Esophagus muscularis mucosa (tissue), 4 donors: ENCODE data around the gene GUCA2A. TPM values are rescaled to one million over a fixed set of nuclear protein-coding genes. Genes with fewer than 3 reads are reported as not detected.

Experiments used
- DNase-seq: peaks from one replicate; pipeline ENCODE4 v3.0.0-alpha.2; 2017; ENCODE audit errors: extremely low spot score
- H3K27ac ChIP-seq, 4 donors: fragments of 200-600 bp; sonication (generic); replicated peaks in 1 of 4; 1 replicate in 3 of 4; 2 replicates in 1 of 4; pipeline ENCODE4 v1.5.1; 2016 to 2019; ENCODE audit warnings: mild to moderate bottlenecking in 1 of 4
- H3K27me3 ChIP-seq, 4 donors: fragments of 200-600 bp; sonication (generic); one replicate each; pipeline versions ENCODE4 v1.5.1 to v1.6.0; 2016 to 2019
- H3K36me3 ChIP-seq, 4 donors: fragments of 200-600 bp; sonication (generic); one replicate each; pipeline ENCODE4 v1.5.1; 2016 to 2019
- H3K4me1 ChIP-seq, 4 donors: fragments of 200-600 bp; sonication (generic); one replicate each; pipeline ENCODE4 v1.5.1; 2016 to 2019
- H3K4me3 ChIP-seq, 4 donors: fragments of 200-600 bp; sonication (generic); 1 replicate in 2 of 4; 2 replicates in 2 of 4; pipeline ENCODE4 v1.5.1; 2016 to 2019; ENCODE audit warnings: mild to moderate bottlenecking in 4 of 4, moderate library complexity in 1 of 4
- H3K9me3 ChIP-seq, 4 donors: fragments of 200-600 bp; sonication (generic); 1 replicate in 3 of 4; 2 replicates in 1 of 4; pipeline ENCODE4 v1.5.1; 2016 to 2019
- EP300 ChIP-seq: sonication (generic); formaldehyde crosslinking; IDR thresholded peaks from one replicate; pipeline ENCODE4 v1.6.1; 2017; ENCODE audit warnings: antibody characterized with exemption
- POLR2A ChIP-seq: fragments of 450-650 bp; IDR thresholded peaks from one replicate; pipeline ENCODE4 v1.6.1; 2017; ENCODE audit warnings: antibody characterized with exemption, moderate library complexity, mild to moderate bottlenecking, low read depth
- POLR2AphosphoS5 ChIP-seq, 2 donors: sonication (generic); formaldehyde crosslinking; IDR thresholded peaks; one replicate each; pipeline ENCODE4 v1.6.1; 2017; ENCODE audit warnings: antibody characterized with exemption in 2 of 2
- WGBS: methylation state at CpG from one replicate; pipeline ENCODE4 v1.1.5; 2018; 5-methylcytosine and 5-hydroxymethylcytosine counted together
- intact Hi-C: fragments of 100-400 bp; cut with DNase I; formaldehyde crosslinking; loops from one replicate; pipeline ENCODE4 v1.15.1; 2023
- total RNA-seq, 4 donors: library from RNA; depleted of rRNA; stranded (reverse); fragments of >200 nt; gene quantifications; one replicate each; pipeline versions ENCODE4 v1.1.0 to v1.2.1, GENCODE V29; 2016
- TF ChIP-seq, protein P1 (sequence below), 3 experiments: fragments of 200-600 bp in 2 of 3; fragments of 450-650 bp in 1 of 3; sonication (generic) in 2 of 3; IDR thresholded peaks; one replicate each; pipeline ENCODE4 v1.5.1; 2017 to 2019; ENCODE audit warnings: antibody characterized with exemption in 3 of 3, mild to moderate bottlenecking in 2 of 3, moderate library complexity in 1 of 3

GUCA2A gene
- total RNA-seq, 4 donors from 2014 or later: not detected

DNA sequence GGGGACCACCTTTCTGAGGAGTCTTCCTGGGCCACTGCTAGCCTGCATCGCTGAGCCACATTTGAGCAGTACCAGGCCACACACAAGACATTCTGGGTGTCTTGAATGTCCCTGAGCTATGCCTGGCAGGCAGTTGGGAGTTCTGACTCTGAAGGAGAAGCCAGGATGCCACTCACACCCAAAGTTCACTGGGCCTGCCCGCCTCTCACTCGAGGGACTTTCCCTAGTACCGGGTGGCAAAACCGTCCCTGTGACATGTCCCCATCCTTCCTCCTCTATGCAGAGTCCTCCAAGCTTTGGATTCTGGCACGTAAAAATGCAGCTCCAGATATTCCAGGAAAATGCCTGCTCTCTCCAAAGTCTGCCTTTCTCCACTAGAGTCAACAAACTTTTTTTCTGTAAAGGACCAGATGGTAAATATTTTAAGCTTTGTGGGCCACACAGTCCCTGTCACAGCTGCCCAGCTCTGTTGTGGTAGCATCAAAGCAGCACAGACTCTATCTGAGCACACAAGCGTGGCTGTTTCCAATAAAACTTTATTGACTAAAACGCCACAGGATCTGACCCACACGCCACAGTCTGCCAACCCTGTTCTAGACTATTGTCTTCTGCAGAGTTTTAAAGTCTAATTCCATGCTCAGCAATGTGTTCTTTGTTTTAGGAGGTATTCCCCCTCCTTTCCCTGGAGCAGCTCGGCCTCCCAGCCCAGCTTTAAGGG is 30.6 kb downstream of the GUCA2A start:
- WGBS: 81% methylated on average over 10 of the region's 10 CpGs

DNA sequence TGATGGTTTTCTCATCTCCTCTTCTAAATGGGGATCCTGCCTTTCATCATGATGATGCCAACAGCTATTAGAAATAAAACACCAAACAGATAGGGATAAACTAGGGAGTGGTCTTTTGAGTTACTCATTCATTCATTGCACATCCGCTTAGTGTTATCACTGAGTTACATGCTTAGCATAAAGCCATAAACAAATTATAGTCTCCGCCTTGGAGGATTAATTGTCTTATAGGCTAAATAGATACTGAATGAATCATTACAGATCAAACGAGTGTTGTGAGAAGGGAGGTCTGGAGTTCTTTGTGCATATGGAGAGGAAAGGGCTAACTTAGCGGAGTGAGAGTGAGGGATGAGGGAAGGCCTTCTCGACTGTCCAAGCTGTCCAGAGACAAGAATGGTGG is 31.2 kb downstream of the GUCA2A start:
- Histone ChIP-seq H3K36me3 (no peaks in the 10 kb centered on the region), H3K9me3 (no peaks in the 10 kb centered on the region), H3K4me1 (no peaks in the 10 kb centered on the region), H3K4me3 (no peak overlapping the region), H3K27me3 (peaks cover 0 to 16% (median 0%) of the 10 kb centered on the region in 4 donors), H3K27ac (no peak overlapping the region)
- no peak for TF ChIP-seq POLR2AphosphoS5 (IDR thresholded peaks at IDR 0.05)
- TF ChIP-seq, protein P1, sequence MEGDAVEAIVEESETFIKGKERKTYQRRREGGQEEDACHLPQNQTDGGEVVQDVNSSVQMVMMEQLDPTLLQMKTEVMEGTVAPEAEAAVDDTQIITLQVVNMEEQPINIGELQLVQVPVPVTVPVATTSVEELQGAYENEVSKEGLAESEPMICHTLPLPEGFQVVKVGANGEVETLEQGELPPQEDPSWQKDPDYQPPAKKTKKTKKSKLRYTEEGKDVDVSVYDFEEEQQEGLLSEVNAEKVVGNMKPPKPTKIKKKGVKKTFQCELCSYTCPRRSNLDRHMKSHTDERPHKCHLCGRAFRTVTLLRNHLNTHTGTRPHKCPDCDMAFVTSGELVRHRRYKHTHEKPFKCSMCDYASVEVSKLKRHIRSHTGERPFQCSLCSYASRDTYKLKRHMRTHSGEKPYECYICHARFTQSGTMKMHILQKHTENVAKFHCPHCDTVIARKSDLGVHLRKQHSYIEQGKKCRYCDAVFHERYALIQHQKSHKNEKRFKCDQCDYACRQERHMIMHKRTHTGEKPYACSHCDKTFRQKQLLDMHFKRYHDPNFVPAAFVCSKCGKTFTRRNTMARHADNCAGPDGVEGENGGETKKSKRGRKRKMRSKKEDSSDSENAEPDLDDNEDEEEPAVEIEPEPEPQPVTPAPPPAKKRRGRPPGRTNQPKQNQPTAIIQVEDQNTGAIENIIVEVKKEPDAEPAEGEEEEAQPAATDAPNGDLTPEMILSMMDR (IDR thresholded peaks at IDR 0.05): no peak
- TF ChIP-seq POLR2A: no peak
- TF ChIP-seq EP300: no peak
- WGBS: 86% methylated on average over 5 of the region's 5 CpGs
- DNase-seq: no peak
- intact Hi-C loops: no loop called here

More for the DNA sequence above, 30.6 kb downstream of the GUCA2A start:
- Histone ChIP-seq H3K4me3 (no peak overlapping the region), H3K9me3 (no peaks in the 10 kb centered on the region), H3K27ac (no peak overlapping the region), H3K27me3 (peaks cover 0 to 19% (median 0%) of the 10 kb centered on the region in 4 donors), H3K36me3 (no peaks in the 10 kb centered on the region), H3K4me1 (no peaks in the 10 kb centered on the region)
- no peak for DNase-seq
- intact Hi-C loops: no loop called here
- no peak for TF ChIP-seq POLR2AphosphoS5 (IDR thresholded peaks at IDR 0.05)
- no peak for TF ChIP-seq EP300
- TF ChIP-seq POLR2A: no peak
- TF ChIP-seq, protein P1 (IDR thresholded peaks at IDR 0.05): no peak

DNA sequence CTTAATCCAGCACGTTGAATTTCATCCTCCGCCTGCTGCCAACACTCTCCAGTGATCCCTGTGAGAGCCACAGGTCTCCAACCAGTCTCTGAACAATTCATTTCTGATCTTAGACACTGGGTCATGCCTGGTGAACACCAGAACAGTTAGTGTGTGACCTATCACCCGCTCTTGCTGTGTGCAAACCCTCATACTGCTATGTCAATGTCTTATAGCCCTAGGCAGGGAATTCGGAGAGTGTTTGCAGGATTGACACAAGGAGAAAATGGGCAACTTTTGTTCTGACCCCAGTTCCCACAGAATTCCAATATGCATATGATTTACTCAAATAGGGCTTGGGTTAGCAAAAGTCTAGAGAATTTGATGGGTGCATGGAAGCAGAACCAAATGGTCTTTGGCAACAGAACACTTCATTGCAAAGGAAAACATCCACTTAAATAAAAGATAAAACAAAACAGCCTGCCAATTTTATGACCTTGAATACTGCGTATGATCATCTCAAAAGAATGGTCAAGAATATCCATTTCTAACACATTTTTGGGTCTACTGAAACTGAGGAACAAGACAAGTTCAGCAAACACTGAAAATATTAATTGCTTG is 34.4 kb downstream of the GUCA2A start:
- H3K4me3 ChIP-seq: no peak overlapping the region
- H3K27ac ChIP-seq: no peak overlapping the region
- peaks cover 0 to 6% (median 0%) of the 10 kb centered on the region in 4 donors for H3K27me3 ChIP-seq
- 78% methylated on average over 5 of the region's 5 CpGs for WGBS
- intact Hi-C loops: no loop called here
- no peaks in the 10 kb centered on the region for H3K4me1 ChIP-seq
- DNase-seq: no peak
- no peaks in the 10 kb centered on the region for H3K36me3 ChIP-seq
- no peaks in the 10 kb centered on the region for H3K9me3 ChIP-seq
- TF ChIP-seq POLR2AphosphoS5 (IDR thresholded peaks at IDR 0.05): no peak

DNA sequence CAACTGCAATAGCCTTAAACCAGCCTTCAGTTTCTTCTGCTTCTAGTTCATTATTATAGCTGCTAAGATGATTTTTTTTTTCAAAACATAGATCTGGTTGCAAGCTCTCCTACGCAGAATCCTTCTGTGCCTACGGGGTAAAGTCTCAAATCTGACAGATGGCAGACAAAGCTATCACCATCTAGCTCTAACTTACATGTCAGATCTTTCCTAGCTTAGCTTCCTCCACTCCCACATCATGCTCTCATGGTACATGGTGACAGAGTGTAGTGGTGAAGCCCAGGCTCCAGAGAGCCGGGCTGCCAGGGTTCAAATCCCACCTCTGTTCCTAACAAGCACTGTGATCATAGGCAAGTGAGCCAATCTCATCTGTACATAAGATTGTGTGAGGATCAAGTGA is 35.6 kb downstream of the GUCA2A start:
- intact Hi-C loops: no loop called here
- Histone ChIP-seq H3K4me3 (no peak overlapping the region), H3K27me3 (peaks cover 0 to 6% (median 0%) of the 10 kb centered on the region in 4 donors), H3K36me3 (no peaks in the 10 kb centered on the region), H3K9me3 (no peaks in the 10 kb centered on the region), H3K4me1 (no peaks in the 10 kb centered on the region), H3K27ac (no peak overlapping the region)
- WGBS: 76% methylated on average over 3 of the region's 3 CpGs
- DNase-seq: no peak
- TF ChIP-seq EP300 (no peak), POLR2AphosphoS5 (IDR thresholded peaks at IDR 0.05) (no peak), POLR2A (no peak)
- TF ChIP-seq, protein P1 (IDR thresholded peaks at IDR 0.05): no peak

DNA sequence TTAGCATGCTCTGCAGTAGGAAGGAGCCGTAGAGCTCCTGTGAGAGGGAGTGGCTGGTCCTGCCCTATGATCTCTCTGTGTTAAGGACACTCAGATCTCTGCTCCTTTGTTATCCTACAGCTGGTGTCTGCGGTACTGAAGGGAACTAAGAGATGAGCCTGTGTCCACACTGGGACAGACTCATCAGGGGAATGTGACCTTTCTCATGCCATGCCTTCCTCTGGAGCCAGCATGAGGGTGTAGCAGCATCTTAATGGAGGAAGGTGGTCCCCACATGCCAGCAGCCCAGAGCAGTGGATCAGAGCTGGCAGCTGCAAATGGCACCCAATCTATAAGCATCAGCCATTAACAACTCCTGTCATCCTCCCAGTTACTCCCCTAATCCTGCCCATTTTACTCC is 36.0 kb downstream of the GUCA2A start:
- no peak for DNase-seq
- peaks cover 0 to 6% (median 0%) of the 10 kb centered on the region in 4 donors for H3K27me3 ChIP-seq
- 69% methylated on average over 1 of the region's 2 CpGs for WGBS
- TF ChIP-seq POLR2AphosphoS5 (IDR thresholded peaks at IDR 0.05) (no peak), POLR2A (no peak), EP300 (no peak)
- TF ChIP-seq, protein P1 (IDR thresholded peaks at IDR 0.05): no peak
- no peak overlapping the region for H3K4me3 ChIP-seq
- no peaks in the 10 kb centered on the region for H3K36me3 ChIP-seq
- intact Hi-C loops: no loop called here
- H3K9me3 ChIP-seq: no peaks in the 10 kb centered on the region
- H3K4me1 ChIP-seq: no peaks in the 10 kb centered on the region
- no peak overlapping the region for H3K27ac ChIP-seq
